SU-DHL-6 (cell line): ENCODE data around the gene RABEP1.

Experiments
- EZH2phosphoT487 ChIP-seq: fragments of 200-600 bp; sonication (generic), shearing (Covaris generic); conservative IDR thresholded peaks from 2 replicates; pipeline ENCODE4 v1.6.1; 2018; ENCODE audit warnings: mild to moderate bottlenecking, antibody characterized with exemption, low read length, moderate library complexity, mixed read lengths
- TF ChIP-seq, protein P1 (sequence below): fragments of 200-600 bp; sonication (generic); IDR thresholded peaks from one replicate; pipeline ENCODE4 v1.5.1; 2017; ENCODE audit warnings: antibody characterized with exemption, mild to moderate bottlenecking, low read length, moderate library complexity; ENCODE audit not compliant: insufficient read depth, poor library complexity, severe bottlenecking

- TF ChIP-seq, protein P1, sequence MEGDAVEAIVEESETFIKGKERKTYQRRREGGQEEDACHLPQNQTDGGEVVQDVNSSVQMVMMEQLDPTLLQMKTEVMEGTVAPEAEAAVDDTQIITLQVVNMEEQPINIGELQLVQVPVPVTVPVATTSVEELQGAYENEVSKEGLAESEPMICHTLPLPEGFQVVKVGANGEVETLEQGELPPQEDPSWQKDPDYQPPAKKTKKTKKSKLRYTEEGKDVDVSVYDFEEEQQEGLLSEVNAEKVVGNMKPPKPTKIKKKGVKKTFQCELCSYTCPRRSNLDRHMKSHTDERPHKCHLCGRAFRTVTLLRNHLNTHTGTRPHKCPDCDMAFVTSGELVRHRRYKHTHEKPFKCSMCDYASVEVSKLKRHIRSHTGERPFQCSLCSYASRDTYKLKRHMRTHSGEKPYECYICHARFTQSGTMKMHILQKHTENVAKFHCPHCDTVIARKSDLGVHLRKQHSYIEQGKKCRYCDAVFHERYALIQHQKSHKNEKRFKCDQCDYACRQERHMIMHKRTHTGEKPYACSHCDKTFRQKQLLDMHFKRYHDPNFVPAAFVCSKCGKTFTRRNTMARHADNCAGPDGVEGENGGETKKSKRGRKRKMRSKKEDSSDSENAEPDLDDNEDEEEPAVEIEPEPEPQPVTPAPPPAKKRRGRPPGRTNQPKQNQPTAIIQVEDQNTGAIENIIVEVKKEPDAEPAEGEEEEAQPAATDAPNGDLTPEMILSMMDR, result no peak
- no peak for TF ChIP-seq EZH2phosphoT487
Measured at GRCh38 chr17:5391678-5392077, 109.6 kb downstream of the RABEP1 start.
